HepG2 (cell line): ENCODE results near the gene SLC29A1. TPM values are rescaled to one million over a fixed set of nuclear protein-coding genes. Genes with fewer than 3 reads are reported as not detected.

ENCODE experiments used
- AGO1 ChIP-seq: fragments of 200-400 bp; formaldehyde crosslinking; IDR thresholded peaks from 2 replicates; pipeline ENCODE4 v1.6.1; 2017; ENCODE audit warnings: mild to moderate bottlenecking, low read depth, low read length, moderate library complexity; ENCODE audit not compliant: poor library complexity, severe bottlenecking
- AGO2 ChIP-seq: fragments of 200-400 bp; formaldehyde crosslinking; optimal IDR thresholded peaks from 2 replicates; pipeline ENCODE3; 2017; ENCODE audit warnings: mild to moderate bottlenecking, low read depth, low read length, moderate library complexity
- ATF3 ChIP-seq: sonication (generic); formaldehyde crosslinking; IDR thresholded peaks from 2 replicates; pipeline ENCODE4 v1.4.0; 2020; ENCODE audit warnings: missing genetic modification reagents
- CERS6 ChIP-seq: sonication (generic); formaldehyde crosslinking; IDR thresholded peaks from 2 replicates; pipeline ENCODE4 v1.5.0; 2020; ENCODE audit warnings: missing genetic modification reagents
- FOXC1 ChIP-seq: sonication (generic); formaldehyde crosslinking; IDR thresholded peaks from 2 replicates; pipeline ENCODE4 v1.8.0; 2022; ENCODE audit warnings: mild to moderate bottlenecking, missing genetic modification reagents, borderline replicate concordance
- LCORL ChIP-seq, 2 experiments: fragments of 450-650 bp in 1 of 2; sonication (generic) in 1 of 2; formaldehyde crosslinking in 1 of 2; IDR thresholded peaks; 2 replicates each; pipeline versions ENCODE4 v1.5.0 to v1.6.1; 2017 to 2020; ENCODE audit warnings: antibody characterized with exemption in 1 of 2, missing genetic modification reagents in 1 of 2
- MED13 ChIP-seq: sonication (generic); formaldehyde crosslinking; IDR thresholded peaks from 2 replicates; pipeline ENCODE4 v1.5.0; 2020; ENCODE audit warnings: missing genetic modification reagents
- NRL ChIP-seq: sonication (generic); formaldehyde crosslinking; IDR thresholded peaks from 2 replicates; pipeline ENCODE4 v1.5.0; 2020; ENCODE audit warnings: missing genetic modification reagents, mild to moderate bottlenecking, moderate library complexity, borderline replicate concordance
- POLR2AphosphoS5 ChIP-seq: IDR thresholded peaks from 2 replicates; pipeline ENCODE4 v1.6.1; 2012; ENCODE audit warnings: low read depth, low read length
- PRMT3 ChIP-seq: sonication (generic); formaldehyde crosslinking; IDR thresholded peaks from 2 replicates; pipeline ENCODE4 v1.8.1; 2022; ENCODE audit warnings: low read depth, mild to moderate bottlenecking, moderate library complexity, missing genetic modification reagents, borderline replicate concordance
- SALL2 ChIP-seq: sonication (generic); formaldehyde crosslinking; IDR thresholded peaks from 2 replicates; pipeline ENCODE4 v1.8.1; 2023; ENCODE audit warnings: mild to moderate bottlenecking, missing genetic modification reagents, inconsistent platforms
- YEATS4 ChIP-seq: sonication (generic); formaldehyde crosslinking; IDR thresholded peaks from 2 replicates; pipeline ENCODE4 v1.4.0; 2020; ENCODE audit warnings: missing genetic modification reagents, borderline replicate concordance
- ZFP37 ChIP-seq: sonication (generic); formaldehyde crosslinking; IDR thresholded peaks from 2 replicates; pipeline ENCODE4 v1.4.0; 2020; ENCODE audit warnings: missing genetic modification reagents, borderline replicate concordance
- ZKSCAN8 ChIP-seq: IDR thresholded peaks from 2 replicates; pipeline ENCODE4 v1.6.1; 2016; ENCODE audit warnings: borderline replicate concordance, missing genetic modification reagents, missing compliant biosample characterization
- ZNF264 ChIP-seq: sonication (generic); formaldehyde crosslinking; IDR thresholded peaks from 2 replicates; pipeline ENCODE4 v1.4.0; 2020; ENCODE audit warnings: missing genetic modification reagents
- ZNF282 ChIP-seq: fragments of 450-650 bp; IDR thresholded peaks from 2 replicates; pipeline ENCODE4 v1.6.1; 2018; ENCODE audit not compliant: partially characterized antibody
- ZNF570 ChIP-seq: sonication (generic); formaldehyde crosslinking; IDR thresholded peaks from 2 replicates; pipeline ENCODE4 v1.4.0; 2020; ENCODE audit warnings: mild to moderate bottlenecking, missing genetic modification reagents, borderline replicate concordance
- ZNF574 ChIP-seq: sonication (generic); formaldehyde crosslinking; IDR thresholded peaks from 2 replicates; pipeline ENCODE4 v1.4.0; 2020; ENCODE audit warnings: missing genetic modification reagents
- ZNF652 ChIP-seq: IDR thresholded peaks from 2 replicates; pipeline ENCODE4 v1.6.1; 2016; ENCODE audit warnings: low read depth, borderline replicate concordance
- ZNF891 ChIP-seq: sonication (generic); formaldehyde crosslinking; IDR thresholded peaks from 2 replicates; pipeline ENCODE4 v1.5.0; 2020; ENCODE audit warnings: mild to moderate bottlenecking, missing genetic modification reagents
- polyA plus RNA-seq, 8 experiments: library from polyadenylated mRNA; depleted of rRNA in 3 of 8; stranded (reverse) in 7 of 8; unstranded in 1 of 8; fragments of >200 nt; fragmentation: Illumina TruSeq in 4 of 8; extraction: Trizol in 4 of 8; gene quantifications; 2 replicates each; pipeline versions ENCODE4 v1.2.1 to v1.2.3, GENCODE V29; 2011 to 2016; ENCODE audit warnings: low read depth in 4 of 8, missing spikeins in 1 of 8, mixed read lengths in 1 of 8; ENCODE audit not compliant: insufficient read depth in 1 of 8
- total RNA-seq, 5 experiments: library from RNA; depleted of rRNA; stranded (reverse); fragments of >200 nt; fragmentation: Illumina TruSeq; extraction: Trizol; gene quantifications; 2 replicates each; pipeline ENCODE4 v1.2.3, GENCODE V29; 2016; ENCODE audit warnings: low read depth in 1 of 5
- TF ChIP-seq, protein P1 (sequence below), 2 experiments: sonication (generic) in 1 of 2; formaldehyde crosslinking in 1 of 2; IDR thresholded peaks; 2 replicates each; pipeline versions ENCODE4 v1.4.0 to v1.6.1; 2016 to 2020; ENCODE audit warnings: borderline replicate concordance in 1 of 2, low read depth in 1 of 2, mild to moderate bottlenecking in 1 of 2, missing genetic modification reagents in 1 of 2

The SLC29A1 gene
- total and polyA plus RNA-seq, 2 of the 13 experiments (the other 11 are each of a cell fraction or from before 2014, with no cell fraction given) = 43.2 to 106 TPM

DNA sequence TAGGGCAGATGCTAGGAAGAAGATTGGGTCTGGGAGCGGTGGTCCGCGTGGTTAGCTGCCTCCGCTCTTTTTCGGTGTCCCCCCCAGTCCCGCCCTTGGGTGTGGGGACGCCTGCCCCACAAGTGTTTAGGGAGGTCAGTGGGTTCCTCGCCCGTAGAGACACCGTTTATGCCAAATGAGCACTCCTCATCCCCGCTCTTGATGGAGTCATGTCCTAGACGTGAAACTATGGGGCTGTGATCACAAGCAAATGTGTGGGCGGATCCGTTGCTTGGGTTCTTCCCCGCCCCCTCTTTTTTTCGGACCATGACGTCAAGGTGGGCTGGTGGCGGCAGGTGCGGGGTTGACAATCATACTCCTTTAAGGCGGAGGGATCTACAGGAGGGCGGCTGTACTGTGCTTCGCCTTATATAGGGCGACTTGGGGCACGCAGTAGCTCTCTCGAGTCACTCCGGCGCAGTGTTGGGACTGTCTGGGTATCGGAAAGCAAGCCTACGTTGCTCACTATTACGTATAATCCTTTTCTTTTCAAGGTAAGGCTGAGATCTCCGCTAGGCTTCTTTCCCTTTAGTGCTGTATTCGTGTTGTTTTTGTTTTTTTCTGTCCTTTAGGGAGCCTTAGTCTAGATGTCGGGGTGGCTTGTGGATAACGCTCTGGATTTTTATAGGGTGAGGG, 23.4 kb downstream of the SLC29A1 start, which contains the start of gene HSP90AB1 (continued):
- TF ChIP-seq, protein P1, sequence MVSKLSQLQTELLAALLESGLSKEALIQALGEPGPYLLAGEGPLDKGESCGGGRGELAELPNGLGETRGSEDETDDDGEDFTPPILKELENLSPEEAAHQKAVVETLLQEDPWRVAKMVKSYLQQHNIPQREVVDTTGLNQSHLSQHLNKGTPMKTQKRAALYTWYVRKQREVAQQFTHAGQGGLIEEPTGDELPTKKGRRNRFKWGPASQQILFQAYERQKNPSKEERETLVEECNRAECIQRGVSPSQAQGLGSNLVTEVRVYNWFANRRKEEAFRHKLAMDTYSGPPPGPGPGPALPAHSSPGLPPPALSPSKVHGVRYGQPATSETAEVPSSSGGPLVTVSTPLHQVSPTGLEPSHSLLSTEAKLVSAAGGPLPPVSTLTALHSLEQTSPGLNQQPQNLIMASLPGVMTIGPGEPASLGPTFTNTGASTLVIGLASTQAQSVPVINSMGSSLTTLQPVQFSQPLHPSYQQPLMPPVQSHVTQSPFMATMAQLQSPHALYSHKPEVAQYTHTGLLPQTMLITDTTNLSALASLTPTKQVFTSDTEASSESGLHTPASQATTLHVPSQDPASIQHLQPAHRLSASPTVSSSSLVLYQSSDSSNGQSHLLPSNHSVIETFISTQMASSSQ (IDR thresholded peaks at IDR 0.05; ENCODE audit: low read depth) = no peak
- TF ChIP-seq, protein P1 (CRISPR knock-in tag; IDR thresholded peaks at IDR 0.05; ENCODE audit: borderline replicate concordance) = 0 out of 2 replicates have a peak, but pooled peaks have one; percentile 16
- TF ChIP-seq YEATS4 (CRISPR knock-in tag) = peak; percentile 83; the same call in 1 of the 2 replicates
- 0 out of 2 replicates have a peak, but pooled peaks have one; percentile 54 for TF ChIP-seq ZNF891 (CRISPR knock-in tag)
- peak; percentile 94 for TF ChIP-seq SALL2 (CRISPR knock-in tag)
- TF ChIP-seq ZNF570 = no peak
- TF ChIP-seq ZNF574 (CRISPR knock-in tag) = peak; percentile 73
- no peak for TF ChIP-seq LCORL (IDR thresholded peaks at IDR 0.05)
- TF ChIP-seq LCORL (CRISPR knock-in tag; IDR thresholded peaks at IDR 0.05) = no peak; the same call in 1 of the 2 replicates
- no peak for TF ChIP-seq AGO2
- peak; percentile 94; the same call in 1 of the 2 replicates for TF ChIP-seq ZFP37 (CRISPR knock-in tag)
- TF ChIP-seq FOXC1 (CRISPR knock-in tag) = peak; percentile 68
- no peak for TF ChIP-seq AGO1
- peak; percentile 100 for TF ChIP-seq POLR2AphosphoS5
- no peak for TF ChIP-seq ZNF282
- no peak for TF ChIP-seq ZKSCAN8 (CRISPR knock-in tag)
- peak; percentile 59 for TF ChIP-seq ATF3 (CRISPR knock-in tag)
- TF ChIP-seq ZNF652 (CRISPR knock-in tag) = peak; percentile 57
- TF ChIP-seq MED13 (CRISPR knock-in tag) = peak; percentile 89
- no peak for TF ChIP-seq CERS6 (CRISPR knock-in tag)
- TF ChIP-seq ZNF264 = peak; percentile 94
- no peak for TF ChIP-seq PRMT3 (CRISPR knock-in tag)
- TF ChIP-seq NRL (CRISPR knock-in tag) = no peak
